H1 (cell line): ENCODE results near the gene RNF145. TPM values are rescaled to one million over a fixed set of nuclear protein-coding genes. Genes with fewer than 3 reads are reported as not detected.

Experiments
- CTCF ChIA-PET: fragments of 300-600 bp; sonication (Branson Sonifier 250); formaldehyde crosslinking; loops from one replicate; lab custom pipeline; 2021; ENCODE audit not compliant: partially characterized antibody; lab: Charles Lee
- POLR2A ChIA-PET: fragments of 300-600 bp; sonication (Branson Sonifier 250); formaldehyde crosslinking; loops from one replicate; lab custom pipeline; 2021; ENCODE audit warnings: inconsistent platforms; ENCODE audit not compliant: partially characterized antibody; lab: Charles Lee
- DNase-seq, 2 experiments: peaks; one replicate each; pipeline versions ENCODE4 v3.0.0 to v3.0.0-alpha.2; 2010 to 2022; ENCODE audit warnings: low spot score in 2 of 2, low read depth in 1 of 2, mixed read lengths in 1 of 2
- FAIRE-seq: peaks from 2 replicates; lab custom pipeline; 2011; peaks lifted over from hg19 to GRCh38; lab: Jason Lieb, UNC
- H2AFZ ChIP-seq: 2 replicates; pipeline ENCODE4 v1.8.1; 2012; ENCODE audit warnings: low read length, inconsistent platforms
- H2AK5ac ChIP-seq: 2 replicates; pipeline ENCODE4 v1.6.1; 2013; ENCODE audit warnings: low read depth, low read length
- H2BK120ac ChIP-seq: replicated peaks from 2 replicates; pipeline ENCODE3; 2013; ENCODE audit warnings: low read depth, low read length, inconsistent platforms
- H2BK12ac ChIP-seq: 2 replicates; pipeline ENCODE4 v1.6.1; 2013; ENCODE audit warnings: low read depth, low read length
- H2BK15ac ChIP-seq: 2 replicates; pipeline ENCODE4 v1.6.1; 2013; ENCODE audit warnings: low read length
- H2BK20ac ChIP-seq: 2 replicates; pipeline ENCODE4 v1.6.1; 2013; ENCODE audit warnings: low read length
- H2BK5ac ChIP-seq: 2 replicates; pipeline ENCODE4 v1.6.1; 2013; ENCODE audit warnings: low read depth, low read length
- H3K14ac ChIP-seq: 2 replicates; pipeline ENCODE4 v1.6.1; 2013; ENCODE audit warnings: inconsistent platforms; ENCODE audit not compliant: insufficient read length
- H3K18ac ChIP-seq: 2 replicates; pipeline ENCODE4 v1.6.1; 2013; ENCODE audit warnings: low read length; ENCODE audit errors: extremely low read depth
- H3K23ac ChIP-seq: 2 replicates; pipeline ENCODE4 v1.6.1; 2013; ENCODE audit warnings: inconsistent platforms; ENCODE audit not compliant: insufficient read length
- H3K23me2 ChIP-seq: 2 replicates; pipeline ENCODE4 v1.6.1; 2013; ENCODE audit warnings: low read depth, low read length
- H3K27ac ChIP-seq: 2 replicates; pipeline ENCODE4 v1.6.1; 2011; ENCODE audit warnings: low read depth, low read length, inconsistent platforms
- H3K27me3 ChIP-seq, 4 experiments: replicated peaks in 1 of 4; 1 replicate in 1 of 4; 2 replicates in 3 of 4; pipeline versions ENCODE4 v1.6.1 to v1.8.1; 2011 to 2013; ENCODE audit warnings: low read length in 3 of 4, mild to moderate bottlenecking in 3 of 4, inconsistent platforms in 2 of 4, mixed read lengths in 2 of 4, moderate library complexity in 1 of 4; ENCODE audit not compliant: control insufficient read depth in 3 of 4, insufficient read depth in 3 of 4; ENCODE audit errors: extremely low read depth in 1 of 4
- H3K36me3 ChIP-seq, 4 experiments: 2 replicates each; pipeline versions ENCODE4 v1.6.1 to v1.8.1; 2011 to 2013; ENCODE audit warnings: mild to moderate bottlenecking in 4 of 4, low read length in 3 of 4, moderate library complexity in 2 of 4, control low read depth in 1 of 4, inconsistent platforms in 1 of 4; ENCODE audit not compliant: insufficient read depth in 4 of 4, control insufficient read depth in 2 of 4
- H3K4ac ChIP-seq: replicated peaks from 2 replicates; pipeline ENCODE3; 2013; ENCODE audit warnings: low read length, low read depth, mixed read lengths, inconsistent platforms; ENCODE audit not compliant: insufficient read length
- H3K4me1 ChIP-seq, 4 experiments: replicated peaks in 1 of 4; 1 replicate in 1 of 4; 2 replicates in 3 of 4; pipeline versions ENCODE4 v1.6.1 to v1.8.1; 2011 to 2013; ENCODE audit warnings: low read length in 3 of 4, inconsistent platforms in 2 of 4, mixed read lengths in 1 of 4; ENCODE audit not compliant: insufficient read depth in 4 of 4, control insufficient read depth in 3 of 4
- H3K4me2 ChIP-seq, 2 experiments: 2 replicates each; pipeline versions ENCODE4 v1.6.1 to v1.8.1; 2011 to 2013; ENCODE audit warnings: low read depth in 2 of 2, low read length in 2 of 2, control low read depth in 1 of 2, inconsistent platforms in 1 of 2, mild to moderate bottlenecking in 1 of 2; ENCODE audit not compliant: insufficient read depth in 1 of 2
- H3K4me3 ChIP-seq, 4 experiments: fragments of 200-600, 300-600 bp in 1 of 4; sonication (generic), shearing (Covaris generic), sonication (Bioruptor Twin) in 1 of 4; 2 replicates each; pipeline versions ENCODE4 v1.5.1 to v1.8.1; 2011 to 2016; ENCODE audit warnings: low read length in 4 of 4, low read depth in 3 of 4, control low read depth in 2 of 4, inconsistent platforms in 2 of 4, mild to moderate bottlenecking in 2 of 4, mixed read lengths in 1 of 4, moderate library complexity in 1 of 4; ENCODE audit not compliant: insufficient read depth in 2 of 4; ENCODE audit errors: extremely low read depth in 1 of 4
- H3K56ac ChIP-seq: replicated peaks from 2 replicates; pipeline ENCODE3; 2013; ENCODE audit warnings: low read depth, mild to moderate bottlenecking, mixed read lengths, low read length, inconsistent platforms; ENCODE audit not compliant: insufficient read length
- H3K79me1 ChIP-seq: 2 replicates; pipeline ENCODE4 v1.6.1; 2013; ENCODE audit warnings: low read depth, low read length, control low read depth
- H3K79me2 ChIP-seq, 2 experiments: 2 replicates each; pipeline versions ENCODE4 v1.6.1 to v1.8.1; 2012 to 2013; ENCODE audit warnings: low read length in 2 of 2, mild to moderate bottlenecking in 2 of 2, inconsistent platforms in 1 of 2; ENCODE audit not compliant: insufficient read depth in 2 of 2, control insufficient read depth in 1 of 2
- H3K9ac ChIP-seq, 4 experiments: replicated peaks in 1 of 4; 1 replicate in 1 of 4; 2 replicates in 3 of 4; pipeline versions ENCODE4 v1.6.1 to v1.8.1; 2011 to 2013; ENCODE audit warnings: low read depth in 3 of 4, low read length in 3 of 4, control low read depth in 2 of 4, mild to moderate bottlenecking in 2 of 4, moderate library complexity in 2 of 4, inconsistent platforms in 1 of 4; ENCODE audit errors: extremely low read depth in 1 of 4
- H3K9me3 ChIP-seq, 2 experiments: 2 replicates each; pipeline versions ENCODE4 v1.6.1 to v1.8.1; 2012 to 2013; ENCODE audit warnings: mild to moderate bottlenecking in 2 of 2, moderate library complexity in 2 of 2, control low read depth in 1 of 2, inconsistent platforms in 1 of 2, low read depth in 1 of 2, low read length in 1 of 2, mixed read lengths in 1 of 2; ENCODE audit not compliant: insufficient read depth in 2 of 2
- H4K20me1 ChIP-seq, 2 experiments: replicated peaks in 1 of 2; 2 replicates each; pipeline versions ENCODE3 to v1.8.1; 2011 to 2013; ENCODE audit warnings: inconsistent platforms in 2 of 2, low read length in 2 of 2, mild to moderate bottlenecking in 1 of 2; ENCODE audit not compliant: insufficient read depth in 2 of 2, control insufficient read depth in 1 of 2
- H4K5ac ChIP-seq: 2 replicates; pipeline ENCODE4 v1.6.1; 2013; ENCODE audit warnings: low read length, low read depth, mixed read lengths, inconsistent platforms; ENCODE audit not compliant: insufficient read length
- H4K8ac ChIP-seq: 2 replicates; pipeline ENCODE4 v1.8.0; 2013; ENCODE audit warnings: mild to moderate bottlenecking, moderate library complexity, low read length, inconsistent platforms; ENCODE audit not compliant: insufficient read depth; ENCODE audit errors: extremely low read depth
- H4K91ac ChIP-seq: replicated peaks from 2 replicates; pipeline ENCODE3; 2013; ENCODE audit warnings: low read length, mixed read lengths, inconsistent platforms; ENCODE audit not compliant: insufficient read length
- BCL11A ChIP-seq, 2 experiments: IDR thresholded peaks; one replicate each; pipeline ENCODE4 v1.6.1; 2011; ENCODE audit warnings: low read depth in 2 of 2, low read length in 2 of 2, mild to moderate bottlenecking in 2 of 2
- CBX8 ChIP-seq: fragments of 300-800, 300-1000 bp; sonication (generic); IDR thresholded peaks from 2 replicates; pipeline ENCODE4 v1.7.1; 2016; ENCODE audit warnings: low read depth, low read length, borderline replicate concordance
- CEBPB ChIP-seq: IDR thresholded peaks from 2 replicates; pipeline ENCODE4 v1.6.1; 2012; ENCODE audit warnings: low read depth, low read length
- CTBP2 ChIP-seq: IDR thresholded peaks from 2 replicates; pipeline ENCODE4 v1.7.0; 2011; ENCODE audit warnings: borderline replicate concordance, mild to moderate bottlenecking, moderate library complexity, mixed read lengths, low read length; ENCODE audit not compliant: insufficient read depth, insufficient read length
- FOSL1 ChIP-seq: IDR thresholded peaks from 2 replicates; pipeline ENCODE4 v1.6.1; 2011; ENCODE audit warnings: mild to moderate bottlenecking, low read depth, low read length, moderate library complexity; ENCODE audit not compliant: insufficient read depth
- GABPA ChIP-seq: IDR thresholded peaks from 2 replicates; pipeline ENCODE4 v1.6.1; 2011; ENCODE audit warnings: mild to moderate bottlenecking, low read length, moderate library complexity, borderline replicate concordance; ENCODE audit not compliant: insufficient read depth
- GTF2F1 ChIP-seq: IDR thresholded peaks from 2 replicates; pipeline ENCODE4 v1.6.1; 2012; ENCODE audit warnings: low read depth, low read length, improper control_type of control experiment, borderline replicate concordance
- HDAC2 ChIP-seq, 2 experiments: fragments of 300-600 bp in 1 of 2; sonication (generic) in 1 of 2; IDR thresholded peaks; 2 replicates each; pipeline ENCODE4 v1.6.1; 2011 to 2012; ENCODE audit warnings: low read depth in 2 of 2, low read length in 2 of 2, mild to moderate bottlenecking in 2 of 2, moderate library complexity in 2 of 2, borderline replicate concordance in 1 of 2, inconsistent platforms in 1 of 2
- MAFK ChIP-seq: IDR thresholded peaks from 2 replicates; pipeline ENCODE4 v1.6.1; 2012; ENCODE audit warnings: low read depth, mild to moderate bottlenecking, improper control_type of control experiment, low read length
- RNF2 ChIP-seq: fragments of 200-900, 300-1000 bp; sonication (generic); IDR thresholded peaks from 2 replicates; pipeline ENCODE4 v1.7.1; 2016; ENCODE audit warnings: borderline replicate concordance, low read depth, mild to moderate bottlenecking, antibody characterized with exemption, low read length; ENCODE audit not compliant: poor library complexity, severe bottlenecking; ENCODE audit errors: missing control alignments
- TEAD4 ChIP-seq: IDR thresholded peaks from 2 replicates; pipeline ENCODE4 v1.6.1; 2012; ENCODE audit warnings: low read depth, low read length, inconsistent platforms, mixed read lengths
- WGBS, 2 experiments: shearing (Covaris generic) in 1 of 2; methylation state at CpG; one replicate each; pipeline versions ENCODE4 v1.1.6 to v1.1.7; 2013 to 2015; ENCODE audit warnings: low lambda C conversion rate in 2 of 2, mixed read lengths in 2 of 2, inconsistent platforms in 1 of 2, low coverage in 1 of 2, missing lambda C conversion rate in 1 of 2; ENCODE audit not compliant: insufficient replicate concordance in 2 of 2, insufficient coverage in 1 of 2, insufficient read length in 1 of 2; ENCODE audit errors: extremely low coverage in 1 of 2, missing lambda C conversion rate in 1 of 2; 5-methylcytosine and 5-hydroxymethylcytosine counted together
- polyA plus RNA-seq, 7 experiments: library from polyadenylated mRNA; depleted of rRNA in 3 of 7; stranded (reverse) in 5 of 7; unstranded in 2 of 7; fragments of >200 nt in 5 of 7; fragments of 200-250 nt in 2 of 7; gene quantifications; 1 replicate in 5 of 7; 2 replicates in 1 of 7; 4 replicates in 1 of 7; pipeline versions ENCODE4 v1.2.1 to v1.2.3, GENCODE V29; 2011 to 2013; ENCODE audit warnings: missing spikeins in 2 of 7, mixed read lengths in 2 of 7
- total RNA-seq: library from RNA; stranded (reverse); fragmentation: NEBNext Ultra II Directional; extraction: Animal tissue kit (Norgen Biotek cat#: 25700); gene quantifications from 2 replicates; pipeline ENCODE4 v1.2.1, GENCODE V29; 2021

The RNF145 gene
- total and polyA plus RNA-seq, 2 of the 8 experiments (the other 6 are each of a cell fraction or from before 2014, with no cell fraction given) = 34.2 to 72.5 TPM

DNA sequence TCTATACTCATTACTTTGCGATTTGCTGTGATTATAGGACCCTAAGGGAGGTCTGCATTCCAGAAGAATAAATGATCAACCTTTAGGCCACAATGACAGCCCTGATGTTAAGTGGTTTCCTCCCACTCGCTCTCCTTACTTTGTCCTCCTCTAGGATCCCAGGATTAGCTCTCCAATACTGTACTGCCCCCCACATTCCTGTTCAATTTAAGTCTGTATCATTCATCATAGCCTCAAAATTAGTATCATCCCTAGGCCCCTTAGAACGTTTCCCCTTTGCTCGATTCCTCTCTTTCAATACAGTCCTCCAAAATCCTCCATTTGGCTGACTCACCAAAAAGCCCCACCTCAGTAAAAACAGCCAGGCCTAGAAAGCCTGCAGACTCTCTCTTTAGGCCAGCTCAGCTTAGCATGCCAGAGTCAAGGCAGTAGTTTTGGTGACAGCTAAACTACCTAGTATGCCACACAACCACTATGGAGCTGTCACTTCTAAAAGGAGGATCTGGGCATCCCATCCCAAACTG, 24.4 kb downstream of the RNF145 start:
- Histone ChIP-seq H2BK20ac (no peak overlapping the region), H4K91ac (no peak overlapping the region), H3K27ac (no peak overlapping the region), H2BK12ac (no peak overlapping the region)
- CTCF ChIA-PET = interaction anchor here (0.7 to 2.3 kb wide), 3 partner anchors 16 to 133 kb away, joined by 3 to 6 read pairs (median 3); no protein-coding TSS in a partner anchor
- TF ChIP-seq HDAC2 (IDR thresholded peaks at IDR 0.05; ENCODE audit: borderline replicate concordance in 1 of 2, low read depth in 2 of 2, low read length in 2 of 2) (no peak), GABPA (no peak), RNF2 (no peak), BCL11A (IDR thresholded peaks at IDR 0.05; ENCODE audit: low read depth in 2 of 2, low read length in 2 of 2) (no peak), TEAD4 (no peak), CBX8 (no peak), CTBP2 (no peak), FOSL1 (no peak), CEBPB (no peak), GTF2F1 (no peak), MAFK (no peak; the same call in 1 of the 2 replicates)
- TF ChIP-seq, all 59 proteins: peak for 0
- no peak overlapping the region for H4K8ac ChIP-seq
- H3K56ac ChIP-seq = no peak overlapping the region
- POLR2A ChIA-PET = no interaction called here
- no peak overlapping the region for H2BK120ac ChIP-seq
- H3K9me3 ChIP-seq = no peaks in the 10 kb centered on the region
- no peak overlapping the region for H2AFZ ChIP-seq
- no peak overlapping the region for H3K4me2 ChIP-seq
- no peak overlapping the region for H2BK5ac ChIP-seq
- H3K4me3 ChIP-seq = no peak overlapping the region
- no peak overlapping the region for H3K14ac ChIP-seq
- H3K79me2 ChIP-seq = no peaks in the 10 kb centered on the region; a peak in 2 of 4 replicates
- H3K23ac ChIP-seq = no peak overlapping the region
- peaks cover 0 to 7% (median 2%) of the 10 kb centered on the region in 4 experiments; a peak in 3 of 8 replicates for H3K36me3 ChIP-seq
- peaks cover 0 to 4% of the 10 kb centered on the region in 2 experiments for H4K20me1 ChIP-seq
- H3K4me1 ChIP-seq = peaks cover 0 to 5% (median 0%) of the 10 kb centered on the region in 4 experiments; a peak in 1 of 7 replicates
- H2BK15ac ChIP-seq = no peak overlapping the region
- H4K5ac ChIP-seq = no peak overlapping the region
- no peaks in the 10 kb centered on the region; the same call in 1 of the 2 replicates for H3K79me1 ChIP-seq
- WGBS, 2 experiments = 85% methylated on average over 4 of the region's 4 CpGs; no CpG with 5 or more reads in 1 of the 2 experiments
- no peaks in the 10 kb centered on the region for H3K27me3 ChIP-seq
- no peak overlapping the region for H2AK5ac ChIP-seq
- H3K4ac ChIP-seq = no peak overlapping the region
- H3K18ac ChIP-seq = no peak overlapping the region
- H3K23me2 ChIP-seq = no peaks in the 10 kb centered on the region
- FAIRE-seq (no peak), DNase-seq (no peak)
- no peak overlapping the region for H3K9ac ChIP-seq
